SKM-1 (cell line): ENCODE measurements around the gene EYS.

Experiments
- DNase-seq: peaks from one replicate; lab custom pipeline; 2025; ENCODE audit not compliant: unreplicated experiment; lab: John Stamatoyannopoulos, UW

EYS gene

GRCh38 chr6:64185621-64186020, 1521.4 kb downstream of the EYS start:
- no peak for DNase-seq

GRCh38 chr6:64175296-64175695, 1531.7 kb downstream of the EYS start:
- DNase-seq, result no peak

- DNase-seq, result no peak
These were observed 1536.7 kb downstream of the EYS start for GRCh38 chr6:64170316-64170715.

GRCh38 chr6:64160486-64160885, 1546.5 kb downstream of the EYS start:
- no peak for DNase-seq

GRCh38 chr6:64155063-64155462, 1552.0 kb downstream of the EYS start:
- no peak for DNase-seq

GRCh38 chr6:64146876-64147275, 1560.2 kb downstream of the EYS start:
- DNase-seq, result no peak

GRCh38 chr6:64146094-64146493, 1560.9 kb downstream of the EYS start:
- DNase-seq, result no peak

GRCh38 chr6:64145658-64146057, 1561.4 kb downstream of the EYS start:
- DNase-seq, result no peak

- DNase-seq, result no peak
These were observed 1563.9 kb downstream of the EYS start for GRCh38 chr6:64143101-64143500.

GRCh38 chr6:64141680-64142079, 1565.3 kb downstream of the EYS start:
- no peak for DNase-seq

- no peak for DNase-seq
These were observed 1578.6 kb downstream of the EYS start for GRCh38 chr6:64128301-64129024.

- no peak for DNase-seq
These were observed 1583.0 kb downstream of the EYS start for GRCh38 chr6:64123761-64124633.

- no peak for DNase-seq
These were observed 1584.2 kb downstream of the EYS start for GRCh38 chr6:64122712-64123375.

GRCh38 chr6:64121011-64121565, 1585.9 kb downstream of the EYS start:
- DNase-seq, result no peak

- DNase-seq, result no peak
These were observed 1593.3 kb downstream of the EYS start for GRCh38 chr6:64113704-64114103.

GRCh38 chr6:64104051-64104450, 1603.0 kb downstream of the EYS start:
- DNase-seq, result no peak

GRCh38 chr6:64103480-64103879, 1603.5 kb downstream of the EYS start:
- DNase-seq, result no peak

- DNase-seq, result no peak
These were observed 1606.2 kb downstream of the EYS start for GRCh38 chr6:64100702-64101303.

- no peak for DNase-seq
These were observed 1616.7 kb downstream of the EYS start for GRCh38 chr6:64090352-64090751.

- DNase-seq, result no peak
These were observed 1621.9 kb downstream of the EYS start for GRCh38 chr6:64085126-64085525.

- no peak for DNase-seq
These were observed 1622.8 kb downstream of the EYS start for GRCh38 chr6:64084185-64084663.
